Glomerular endothelial cell (primary cell): ENCODE data around the gene CDH1. TPM values are rescaled to one million over a fixed set of nuclear protein-coding genes. Genes with fewer than 3 reads are reported as not detected.

ENCODE experiments used
- DNase-seq: peaks from one replicate; pipeline ENCODE4 v3.0.0-alpha.2; 2011; ENCODE audit warnings: low read depth, low spot score; ENCODE audit errors: extremely low read depth
- total RNA-seq: library from RNA; depleted of rRNA; stranded (reverse); fragments of >200 nt; gene quantifications from 2 replicates; pipeline ENCODE4 v1.2.3, GENCODE V29; 2015

CDH1 gene
- total RNA-seq, 1 donor from 2014 or later, result not detected

DNA sequence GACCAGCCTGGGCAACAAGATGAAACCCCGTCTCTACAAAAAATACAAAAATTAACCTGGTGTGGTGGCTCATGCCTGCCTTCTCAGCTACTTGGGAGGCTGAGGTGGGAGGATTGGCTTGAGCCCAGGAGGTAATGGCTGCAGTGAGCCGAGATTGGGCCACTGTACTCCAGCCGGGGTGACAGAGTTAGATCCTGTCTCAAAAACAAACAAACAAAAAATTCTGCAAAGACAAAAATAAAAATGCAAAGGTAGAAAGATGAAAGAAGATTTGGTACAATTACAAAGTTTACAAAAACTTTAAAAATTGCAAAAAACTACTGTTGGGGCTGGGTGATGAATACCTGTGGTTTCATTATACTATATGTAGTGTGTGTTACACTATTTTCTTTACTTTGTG is 5.5 kb upstream of the CDH1 start:
- DNase-seq, result no peak

DNA sequence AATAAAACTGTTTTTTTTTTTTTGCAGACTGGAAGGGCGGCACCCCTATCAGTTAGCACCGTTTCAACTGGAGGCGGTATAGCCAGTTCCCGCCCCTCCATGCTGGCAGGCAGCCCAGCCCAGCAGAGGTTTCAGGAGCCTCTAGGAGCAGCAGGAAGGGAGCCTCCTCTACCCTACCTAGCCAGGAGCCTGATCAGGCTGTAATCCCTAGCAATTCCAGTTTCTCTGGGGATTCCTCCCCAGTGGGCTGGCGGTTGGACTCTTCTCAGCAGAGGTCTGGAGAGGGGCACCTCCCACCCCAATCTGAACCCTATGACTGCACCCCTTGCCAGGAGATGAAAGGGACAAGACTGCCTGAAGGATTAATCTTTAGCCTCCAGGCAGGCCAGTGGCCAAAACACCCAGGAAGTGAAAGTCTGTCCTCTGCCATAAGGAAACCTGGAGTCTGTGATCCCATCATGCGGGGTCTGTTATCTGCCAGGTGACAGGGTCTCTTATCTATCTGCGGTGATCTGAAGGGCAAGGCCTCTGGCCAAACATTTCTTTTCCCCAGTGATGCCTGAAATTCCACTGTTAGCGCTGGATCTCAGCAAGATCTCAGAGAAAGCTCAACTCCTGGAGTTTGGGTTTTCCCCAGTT is 4.9 kb upstream of the CDH1 start:
- no peak for DNase-seq

DNA sequence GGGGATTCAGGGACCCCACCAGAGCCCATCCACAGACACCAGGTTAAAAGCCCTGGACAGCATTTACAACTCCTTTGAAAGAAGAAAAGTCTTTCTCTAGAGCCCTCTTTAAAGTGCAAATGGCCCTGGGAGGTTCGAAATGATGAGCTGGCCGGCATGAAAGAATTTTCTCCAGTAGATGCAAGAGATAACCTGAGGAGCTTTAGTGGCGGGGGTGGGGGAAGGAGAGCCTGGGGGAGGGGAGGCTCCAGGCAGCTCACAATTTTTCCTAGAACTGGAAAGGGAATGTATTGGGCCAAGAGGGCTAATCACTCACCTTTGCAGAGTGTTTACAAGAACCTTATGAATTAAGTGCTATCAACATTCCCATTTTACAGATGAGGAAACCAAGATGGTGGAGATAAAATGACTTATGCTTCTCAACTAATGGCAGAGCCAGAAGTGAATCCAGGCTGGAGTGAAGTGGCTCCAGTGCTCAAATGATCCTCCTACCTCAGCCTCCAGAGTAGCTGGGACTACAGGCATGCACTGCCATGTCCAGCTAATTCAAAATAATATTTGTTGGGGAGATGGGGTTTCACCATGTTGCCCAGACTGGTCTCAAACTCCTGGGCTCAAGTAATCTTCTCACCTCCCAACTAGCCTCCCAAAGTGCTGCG is 4.2 kb upstream of the CDH1 start:
- no peak for DNase-seq

DNA sequence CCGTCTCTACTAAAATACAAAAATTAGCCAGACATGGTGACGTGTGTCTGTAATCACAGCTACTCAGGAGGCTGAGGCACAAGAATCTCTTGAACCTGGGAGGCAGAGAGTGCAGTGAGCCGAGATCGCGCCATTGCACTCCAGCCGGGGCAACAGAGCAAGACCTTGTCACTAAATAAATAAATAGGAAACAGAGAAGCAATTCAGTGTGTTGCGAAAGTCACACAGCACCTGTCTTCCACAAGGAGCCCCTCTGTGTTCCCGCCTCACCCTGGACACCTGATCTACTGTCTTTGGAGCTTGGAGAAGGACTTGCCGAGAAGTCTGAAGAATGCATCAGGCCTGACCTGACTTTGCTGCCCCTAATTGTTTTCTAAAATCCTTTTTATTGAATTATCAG is 3.5 kb upstream of the CDH1 start:
- DNase-seq, result no peak

DNA sequence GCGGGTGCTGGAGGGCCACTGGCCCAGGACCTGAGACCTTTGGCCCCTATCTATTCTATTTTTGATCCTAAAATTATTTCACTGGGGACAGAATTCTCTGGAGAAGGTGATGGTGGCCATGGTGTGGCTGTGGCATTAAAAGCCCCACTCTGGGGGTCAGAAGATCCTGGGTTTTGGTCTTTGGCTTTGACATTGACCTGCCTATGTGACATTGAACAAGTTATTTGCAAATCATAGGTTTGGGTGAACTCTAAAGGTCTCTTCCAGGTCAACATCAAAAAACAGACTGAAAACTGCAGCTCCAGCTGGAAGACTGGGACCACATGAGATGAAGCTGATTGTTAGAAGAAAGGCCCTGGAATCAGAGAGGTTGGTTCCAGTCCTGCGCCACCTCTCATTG is 2.3 kb upstream of the CDH1 start:
- no peak for DNase-seq

DNA sequence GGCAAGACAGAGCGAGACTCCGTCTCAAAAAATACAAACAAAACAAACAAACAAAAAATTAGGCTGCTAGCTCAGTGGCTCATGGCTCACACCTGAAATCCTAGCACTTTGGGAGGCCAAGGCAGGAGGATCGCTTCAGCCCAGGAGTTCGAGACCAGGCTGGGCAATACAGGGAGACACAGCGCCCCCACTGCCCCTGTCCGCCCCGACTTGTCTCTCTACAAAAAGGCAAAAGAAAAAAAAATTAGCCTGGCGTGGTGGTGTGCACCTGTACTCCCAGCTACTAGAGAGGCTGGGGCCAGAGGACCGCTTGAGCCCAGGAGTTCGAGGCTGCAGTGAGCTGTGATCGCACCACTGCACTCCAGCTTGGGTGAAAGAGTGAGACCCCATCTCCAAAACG is 531 bp upstream of the CDH1 start:
- no peak for DNase-seq

DNA sequence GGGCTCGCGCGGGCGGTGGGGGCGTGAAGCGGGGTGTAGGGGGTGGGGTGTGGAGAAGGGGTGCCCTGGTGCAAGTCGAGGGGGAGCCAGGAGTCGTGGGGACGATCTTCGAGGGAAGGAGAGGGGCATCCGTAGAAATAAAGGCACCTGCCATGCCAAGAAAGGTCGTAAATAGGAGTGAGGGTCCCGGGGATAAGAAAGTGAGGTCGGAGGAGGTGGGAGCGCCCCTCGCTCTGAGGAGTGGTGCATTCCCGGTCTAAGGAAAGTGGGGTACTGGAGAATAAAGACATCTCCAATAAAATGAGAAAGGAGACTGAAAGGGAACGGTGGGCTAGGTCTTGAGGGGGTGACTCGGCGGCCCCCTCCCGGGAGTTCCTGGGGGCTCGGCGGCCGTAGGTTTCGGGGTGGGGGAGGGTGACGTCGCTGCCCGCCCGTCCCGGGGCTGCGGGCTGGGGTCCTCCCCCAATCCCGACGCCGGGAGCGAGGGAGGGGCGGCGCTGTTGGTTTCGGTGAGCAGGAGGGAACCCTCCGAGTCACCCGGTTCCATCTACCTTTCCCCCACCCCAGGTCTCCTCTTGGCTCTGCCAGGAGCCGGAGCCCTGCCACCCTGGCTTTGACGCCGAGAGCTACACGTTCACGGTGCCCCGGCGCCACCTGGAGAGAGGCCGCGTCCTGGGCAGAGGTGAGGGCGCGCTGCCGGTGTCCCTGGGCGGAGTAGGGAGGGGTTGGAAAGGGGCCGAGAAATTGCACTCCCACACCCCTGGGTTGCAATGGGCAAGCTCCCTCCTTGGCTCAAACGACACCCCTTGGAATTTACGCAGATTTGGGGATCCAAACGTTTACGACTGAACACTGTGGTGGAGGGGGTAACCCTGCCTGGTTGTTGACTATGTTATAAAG is 888 bp downstream of the CDH1 start:
- DNase-seq, result no peak

DNA sequence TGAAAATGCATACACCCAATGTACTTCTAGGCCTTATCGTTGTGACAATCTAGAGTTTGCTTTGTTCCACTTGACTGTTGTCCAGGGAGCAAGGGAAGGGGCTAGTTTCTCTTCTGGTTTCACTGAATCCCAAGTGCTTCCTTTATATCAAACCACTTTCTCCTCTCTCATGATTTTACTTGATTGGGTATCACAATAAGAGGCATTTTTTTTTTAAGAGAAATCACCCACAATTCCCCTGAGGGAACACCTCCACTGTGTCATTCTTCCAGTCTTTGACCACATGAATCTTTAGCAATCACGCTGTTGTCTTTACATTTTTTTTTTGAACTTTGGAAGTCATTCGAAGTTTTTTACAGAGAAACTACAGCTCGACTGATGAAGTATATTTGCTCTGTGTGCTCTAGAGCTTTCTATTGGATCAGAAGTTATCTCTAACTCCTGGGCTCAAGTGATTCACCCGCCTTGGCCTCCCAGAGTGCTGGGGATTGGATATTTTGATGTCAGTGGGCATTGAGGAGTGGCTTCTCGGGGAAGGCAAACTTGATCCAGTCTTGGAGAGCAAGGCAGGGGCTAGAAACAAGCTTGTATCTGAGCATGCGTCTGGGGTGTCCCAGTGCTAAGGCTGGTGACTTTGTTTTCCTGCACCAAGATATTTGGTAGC is 3.0 kb downstream of the CDH1 start:
- DNase-seq, result no peak

DNA sequence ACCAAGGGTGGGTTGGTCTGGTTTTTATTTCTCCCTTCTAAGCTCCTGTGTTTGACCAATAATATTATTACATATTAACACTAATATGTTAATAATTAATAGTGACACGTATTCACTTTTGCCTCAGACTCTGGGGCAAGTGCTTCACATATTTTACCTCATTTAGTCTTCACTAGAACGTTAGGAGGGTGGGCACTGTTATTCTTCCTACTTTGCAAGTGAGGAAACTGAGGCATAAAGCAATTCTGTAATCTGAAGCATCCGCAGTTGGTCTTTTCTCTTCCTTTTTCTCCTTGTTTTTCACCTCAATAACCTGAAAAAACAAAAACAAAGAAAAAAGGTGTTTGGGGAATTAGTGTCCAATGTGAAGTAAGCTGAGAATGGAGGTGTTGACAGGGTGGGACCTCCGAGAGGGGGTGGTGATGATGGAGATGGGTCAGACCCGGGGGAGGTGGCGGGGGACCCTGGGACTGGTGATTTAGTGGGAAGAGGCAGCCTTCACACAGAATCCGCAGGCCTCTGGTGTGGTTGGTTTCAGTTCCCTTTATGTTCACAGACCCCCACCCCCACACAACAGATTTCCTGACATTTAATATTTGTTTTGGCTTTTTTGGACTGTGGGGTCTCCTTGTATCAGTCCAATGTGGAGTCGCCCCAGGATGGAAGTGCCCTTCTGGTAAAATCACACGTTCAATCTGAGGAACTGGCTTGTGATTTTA is 3.7 kb downstream of the CDH1 start:
- DNase-seq, result no peak

DNA sequence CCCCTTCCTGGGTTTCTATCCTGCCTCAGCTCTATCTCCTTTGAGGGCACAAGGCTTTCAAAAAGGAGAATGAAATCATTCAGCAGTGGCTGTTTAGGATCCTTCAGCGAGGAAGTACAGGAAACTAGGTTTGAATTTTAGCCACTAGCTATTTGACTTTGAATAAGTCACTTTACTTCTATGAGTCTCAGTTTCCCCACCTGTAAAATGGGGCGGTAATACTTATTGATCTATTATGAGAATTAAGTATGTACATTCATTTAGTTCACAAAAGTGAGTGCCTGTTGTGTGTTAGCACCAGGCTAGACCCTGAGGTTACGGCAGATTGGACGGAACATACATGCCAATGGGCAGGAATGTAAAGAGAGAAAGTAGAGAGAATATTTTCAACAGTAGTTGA is 6.6 kb downstream of the CDH1 start:
- no peak for DNase-seq

DNA sequence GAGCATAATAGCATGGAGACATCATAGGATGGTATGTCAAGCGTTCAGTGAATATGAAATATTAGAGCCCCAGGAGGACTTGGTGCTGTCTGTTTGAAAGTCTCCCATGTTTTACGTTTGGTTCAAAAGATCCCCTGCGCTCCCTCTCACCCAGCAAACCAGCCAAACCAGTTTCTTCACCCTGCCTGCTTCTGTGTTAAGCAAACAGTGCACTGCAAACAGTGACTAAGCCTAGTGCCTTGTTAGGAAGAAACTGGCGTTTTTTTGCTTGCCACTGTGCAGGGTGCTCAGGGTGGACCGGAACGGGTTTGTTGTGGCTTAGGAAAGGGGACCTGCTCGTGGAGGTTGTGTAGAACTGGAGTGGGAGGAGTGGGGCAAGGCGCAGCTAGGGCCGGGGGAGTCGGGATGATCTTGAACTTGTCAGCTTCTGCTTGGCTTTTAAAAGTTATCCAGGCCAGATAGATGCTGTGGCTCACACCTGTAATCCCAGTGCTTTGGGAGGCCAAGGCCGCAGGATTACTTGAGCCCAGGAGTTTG is 7.7 kb downstream of the CDH1 start:
- DNase-seq, result no peak

DNA sequence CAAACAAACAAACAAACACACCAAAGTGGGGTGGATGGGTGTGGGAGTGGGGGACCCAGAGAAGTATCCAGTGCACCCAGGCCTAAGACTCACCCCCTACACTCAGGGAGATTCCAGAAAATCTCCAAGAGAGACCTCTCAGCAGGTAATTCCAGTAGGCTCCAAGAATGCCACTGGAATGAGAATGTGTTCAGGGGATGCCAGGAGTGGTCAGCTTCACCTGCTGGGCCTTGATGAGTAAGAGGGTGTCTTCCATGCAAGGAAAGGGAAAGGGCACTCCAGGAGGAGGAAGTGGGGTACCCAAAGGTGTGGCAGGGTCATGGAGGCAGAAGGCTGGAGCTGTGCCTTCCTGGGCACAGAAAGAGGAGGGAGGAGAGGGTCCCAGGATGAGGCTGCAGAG is 9.9 kb downstream of the CDH1 start:
- DNase-seq, result no peak

DNA sequence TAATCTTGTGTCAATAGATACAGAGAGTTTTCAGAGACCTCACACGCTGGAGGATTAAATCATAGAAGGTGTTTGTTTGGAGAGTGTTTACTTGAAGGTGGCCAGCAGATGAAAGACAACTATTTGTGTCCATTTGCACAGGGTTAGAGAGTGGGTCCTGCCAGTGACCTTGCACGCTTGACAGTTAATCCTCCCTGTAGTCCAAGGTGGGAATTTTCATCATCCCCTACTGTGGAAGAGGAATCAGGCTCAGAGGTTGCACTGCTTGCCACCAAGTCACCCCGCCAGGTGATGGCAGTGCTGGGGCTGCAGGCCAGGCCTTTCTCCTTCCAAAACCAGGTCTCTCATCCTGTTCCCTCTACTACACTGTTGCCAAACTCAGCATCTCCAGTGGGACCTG is 12.3 kb downstream of the CDH1 start:
- no peak for DNase-seq

DNA sequence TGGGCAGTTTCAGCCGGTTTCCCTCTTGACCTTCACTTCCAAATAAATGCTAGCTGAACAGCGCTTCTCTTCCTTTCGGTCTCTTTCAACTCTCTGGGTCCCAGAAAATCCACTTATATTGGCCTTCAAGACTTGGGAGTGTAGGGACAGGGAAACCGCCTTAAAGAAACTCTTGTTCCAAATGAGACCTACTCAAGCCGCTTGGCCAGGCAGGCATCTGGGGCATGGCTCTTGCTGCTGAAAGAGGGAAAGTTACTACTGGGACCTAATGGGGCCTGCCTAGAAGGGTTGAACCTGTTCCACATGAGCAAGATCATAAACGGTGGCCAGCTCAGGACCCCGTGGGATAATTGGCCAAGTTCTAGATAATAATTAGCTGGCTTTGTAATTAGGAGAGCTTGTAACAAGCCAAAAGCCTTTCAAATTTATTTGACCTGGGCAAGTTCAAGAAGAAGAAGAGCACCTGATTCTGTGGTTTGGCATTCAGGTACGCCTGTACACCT is 13.2 kb downstream of the CDH1 start:
- DNase-seq, result no peak

DNA sequence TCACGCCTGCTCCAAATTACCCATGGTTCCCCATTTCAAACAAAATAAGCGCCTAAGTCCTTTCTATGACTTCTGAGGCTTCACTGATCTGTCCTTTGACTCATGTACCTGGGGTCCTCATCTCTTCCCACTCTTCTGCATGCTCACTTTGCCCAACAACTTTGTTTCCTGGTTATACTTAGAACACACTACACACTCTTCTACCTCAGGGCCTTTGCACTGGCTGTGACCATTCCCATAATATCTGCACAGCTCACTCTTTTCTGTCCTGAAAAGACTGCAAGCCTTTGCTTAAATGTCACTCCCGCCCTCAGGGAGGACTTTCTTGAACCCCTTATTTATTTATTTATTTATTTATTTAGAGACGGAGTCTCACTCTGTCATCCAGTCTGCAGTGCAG is 14.1 kb downstream of the CDH1 start:
- no peak for DNase-seq

DNA sequence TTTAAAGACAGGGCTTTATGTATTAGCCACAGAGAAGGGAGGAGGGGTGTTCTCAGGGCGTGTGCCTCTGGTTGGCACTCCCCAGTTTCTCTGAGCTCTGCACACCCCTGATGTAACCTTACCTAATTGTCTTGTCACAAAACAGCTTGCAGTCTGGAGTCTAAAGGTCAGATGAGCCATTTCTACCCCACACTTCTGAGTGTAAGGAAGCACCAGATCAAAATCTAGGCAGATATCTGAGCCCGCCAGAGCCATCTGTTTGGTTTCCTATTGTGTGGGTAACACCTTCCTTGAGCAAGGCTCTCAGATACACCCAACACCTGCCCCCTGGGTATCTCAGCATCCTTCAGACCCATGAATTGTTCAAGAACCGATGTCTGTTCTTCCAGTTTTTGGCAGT is 15.5 kb downstream of the CDH1 start:
- no peak for DNase-seq

DNA sequence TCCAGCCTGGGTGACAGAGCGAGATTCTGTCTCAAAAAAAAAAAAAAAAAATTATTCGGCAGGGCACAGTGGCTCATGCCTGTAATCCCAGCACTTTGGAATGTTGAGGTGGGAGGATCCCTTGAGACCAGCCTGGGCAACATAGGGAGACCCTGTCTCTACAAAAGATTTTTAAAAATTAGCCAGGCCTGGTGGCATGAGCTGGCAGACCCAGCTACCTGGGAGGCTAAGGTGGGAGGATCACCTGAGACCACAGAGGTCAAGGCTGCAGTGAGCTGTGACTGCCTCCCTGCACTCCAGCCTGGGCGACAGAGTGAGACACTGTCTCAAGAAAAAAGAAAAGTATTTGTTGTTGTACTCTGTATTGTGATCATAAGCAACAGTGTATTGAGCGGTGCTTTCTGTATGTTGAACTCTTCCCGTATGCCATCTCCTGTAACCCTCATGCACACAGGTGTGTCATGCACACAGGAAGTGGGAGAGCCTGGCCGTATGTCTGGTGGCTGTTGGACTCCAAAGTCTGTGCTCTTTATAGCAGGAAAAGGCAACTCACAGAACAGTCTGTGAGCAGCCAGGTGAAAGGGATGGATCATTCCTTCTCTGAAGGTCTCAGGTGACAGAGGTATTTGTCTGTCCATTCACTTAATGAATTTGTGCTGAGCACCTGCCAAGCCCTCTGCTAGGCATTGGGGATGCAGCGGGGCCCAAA is 17.1 kb downstream of the CDH1 start:
- no peak for DNase-seq

DNA sequence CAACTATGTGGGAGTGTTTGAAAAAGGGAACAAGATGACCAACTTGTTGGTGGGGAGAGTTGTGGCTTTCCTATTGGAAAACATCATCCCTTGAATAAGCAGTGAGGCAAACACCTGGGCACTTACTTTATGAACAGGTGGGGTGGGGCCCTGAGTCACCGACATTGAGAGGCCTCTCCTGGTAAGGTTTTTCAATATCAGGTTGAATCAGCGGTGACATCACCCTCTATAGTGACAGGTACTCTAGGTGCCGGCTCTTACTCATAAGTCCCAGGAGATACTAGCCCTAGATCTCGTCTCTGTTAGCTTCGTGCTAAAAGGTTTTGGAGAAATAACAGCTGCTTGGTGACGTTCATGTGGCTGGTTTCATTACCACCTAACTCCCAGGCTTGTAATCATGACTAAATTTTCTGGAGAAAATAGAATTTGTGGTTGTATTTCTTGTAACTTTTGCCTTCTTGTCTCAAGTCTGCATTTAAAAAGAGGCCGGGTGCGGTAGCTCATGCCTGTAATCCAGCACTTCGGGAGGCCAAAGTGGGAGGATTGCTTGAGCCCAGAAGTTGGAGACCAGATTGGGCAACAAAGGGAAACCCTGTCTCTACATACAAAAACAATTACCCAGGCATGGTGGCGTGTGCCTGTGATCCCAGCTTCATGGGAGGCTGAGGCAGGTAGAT is 19.3 kb downstream of the CDH1 start:
- no peak for DNase-seq

DNA sequence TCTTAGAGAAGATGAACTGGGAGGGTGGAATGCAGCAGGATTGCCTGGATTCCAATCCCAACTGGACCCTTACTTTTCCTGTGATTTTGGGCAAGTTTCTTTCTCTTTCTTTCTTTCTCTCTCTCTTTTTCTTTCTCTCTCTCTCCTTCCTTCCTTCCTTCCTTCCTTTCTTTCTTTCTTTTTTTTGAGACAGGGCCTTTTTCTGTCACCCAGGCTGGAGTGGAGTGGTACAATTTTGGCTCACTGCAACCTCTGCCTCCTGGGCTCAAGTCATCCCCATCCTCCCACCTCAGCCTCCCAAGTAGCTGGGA is 20.5 kb downstream of the CDH1 start:
- no peak for DNase-seq
